AG04450 (cell line): ENCODE results near the gene CTBS. TPM values are rescaled to one million over a fixed set of nuclear protein-coding genes. Genes with fewer than 3 reads are reported as not detected.

Source experiments
- CTCF ChIA-PET: fragments of 300-600, 350-600 bp; formaldehyde crosslinking; extraction: SDS; loops from one replicate; lab custom pipeline; 2022; ENCODE audit warnings: antibody characterized with exemption, inconsistent platforms; lab: Charles Lee
- POLR2A ChIA-PET: fragments of 350-600 bp; formaldehyde crosslinking; extraction: SDS; loops from one replicate; lab custom pipeline; 2021; ENCODE audit warnings: antibody characterized with exemption, inconsistent platforms; lab: Yijun Ruan, JAX
- DNase-seq: peaks from one replicate; pipeline ENCODE4 v3.0.0-alpha.2; 2011; ENCODE audit warnings: low read depth, low spot score
- H3K27ac ChIP-seq: one replicate; pipeline ENCODE4 v1.5.1; 2012; ENCODE audit warnings: low read depth, low read length, control low read depth
- H3K27me3 ChIP-seq: one replicate; pipeline ENCODE4 v1.6.0; 2012; ENCODE audit warnings: low read length; ENCODE audit not compliant: control insufficient read depth, insufficient read depth
- H3K4me3 ChIP-seq: 2 replicates; pipeline ENCODE4 v1.5.1; 2011; ENCODE audit warnings: mild to moderate bottlenecking, low read depth, low read length, control low read depth
- H3K9me3 ChIP-seq: 2 replicates; pipeline ENCODE4 v1.5.1; 2012; ENCODE audit warnings: low read length; ENCODE audit not compliant: control insufficient read depth, insufficient read depth
- polyA plus RNA-seq: library from polyadenylated mRNA; depleted of rRNA; stranded (reverse); fragments of >200 nt; gene quantifications from 2 replicates; pipeline ENCODE4 v1.2.3, GENCODE V29; 2011
- TF ChIP-seq, protein P1 (sequence below): IDR thresholded peaks from 2 replicates; pipeline ENCODE4 v1.5.1; 2011; ENCODE audit warnings: low read depth, low read length, control low read depth, inconsistent platforms

The CTBS gene
- polyA plus RNA-seq, 1 experiment = 37.3 TPM

DNA sequence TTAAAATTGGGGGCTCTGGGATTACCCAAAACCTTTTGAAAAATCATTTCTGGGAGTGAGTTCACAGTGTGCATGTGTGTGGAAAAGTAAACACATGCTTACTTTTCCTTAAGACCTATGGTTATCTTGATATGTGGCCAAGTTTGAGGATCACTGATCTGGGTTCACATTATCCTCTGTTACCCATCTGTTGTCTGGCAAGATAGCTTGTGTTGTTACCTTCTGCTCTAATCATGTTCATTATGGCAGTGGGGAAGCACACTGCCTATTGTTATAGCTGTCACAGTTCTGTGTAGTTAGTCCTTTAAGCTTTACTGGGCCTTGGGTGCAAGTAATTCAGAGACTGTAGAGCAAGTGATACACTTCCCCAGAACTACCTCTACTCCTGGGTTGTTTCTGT lies 5.0 kb downstream of the CTBS start:
- Histone ChIP-seq H3K9me3 (no peaks in the 10 kb centered on the region), H3K27me3 (no peaks in the 10 kb centered on the region), H3K4me3 (no peak overlapping the region), H3K27ac (no peak overlapping the region)
- TF ChIP-seq, protein P1, sequence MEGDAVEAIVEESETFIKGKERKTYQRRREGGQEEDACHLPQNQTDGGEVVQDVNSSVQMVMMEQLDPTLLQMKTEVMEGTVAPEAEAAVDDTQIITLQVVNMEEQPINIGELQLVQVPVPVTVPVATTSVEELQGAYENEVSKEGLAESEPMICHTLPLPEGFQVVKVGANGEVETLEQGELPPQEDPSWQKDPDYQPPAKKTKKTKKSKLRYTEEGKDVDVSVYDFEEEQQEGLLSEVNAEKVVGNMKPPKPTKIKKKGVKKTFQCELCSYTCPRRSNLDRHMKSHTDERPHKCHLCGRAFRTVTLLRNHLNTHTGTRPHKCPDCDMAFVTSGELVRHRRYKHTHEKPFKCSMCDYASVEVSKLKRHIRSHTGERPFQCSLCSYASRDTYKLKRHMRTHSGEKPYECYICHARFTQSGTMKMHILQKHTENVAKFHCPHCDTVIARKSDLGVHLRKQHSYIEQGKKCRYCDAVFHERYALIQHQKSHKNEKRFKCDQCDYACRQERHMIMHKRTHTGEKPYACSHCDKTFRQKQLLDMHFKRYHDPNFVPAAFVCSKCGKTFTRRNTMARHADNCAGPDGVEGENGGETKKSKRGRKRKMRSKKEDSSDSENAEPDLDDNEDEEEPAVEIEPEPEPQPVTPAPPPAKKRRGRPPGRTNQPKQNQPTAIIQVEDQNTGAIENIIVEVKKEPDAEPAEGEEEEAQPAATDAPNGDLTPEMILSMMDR = no peak
- ChIA-PET CTCF (no interaction called here), POLR2A (no interaction called here)
- DNase-seq = no peak

DNA sequence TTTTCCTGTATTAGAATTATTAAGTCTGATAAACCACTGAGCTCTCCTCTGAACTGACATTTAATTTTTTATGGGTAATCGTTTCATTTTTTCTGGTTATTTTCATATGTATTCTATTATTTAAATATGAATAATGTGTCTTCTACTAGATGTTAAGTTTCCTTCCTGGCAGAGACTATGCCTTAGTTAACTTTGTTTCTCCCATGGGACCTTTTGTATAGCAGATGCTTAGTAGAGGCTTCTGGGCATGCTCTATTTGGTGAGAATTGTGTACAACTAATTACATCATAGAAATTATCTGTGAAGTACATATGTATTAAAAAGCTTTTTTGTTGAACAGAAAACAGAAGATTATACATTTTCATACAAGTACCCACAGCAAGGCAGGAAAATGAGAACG lies 23.4 kb downstream of the CTBS start:
- no peak for DNase-seq
- Histone ChIP-seq H3K27me3 (no peaks in the 10 kb centered on the region), H3K9me3 (no peaks in the 10 kb centered on the region), H3K4me3 (no peak overlapping the region), H3K27ac (no peak overlapping the region)
- ChIA-PET POLR2A (no interaction called here), CTCF (interaction anchor here (1.4 kb wide), 1 partner anchor 8 kb away, joined by 4 read pairs; no protein-coding TSS in a partner anchor)
- TF ChIP-seq, protein P1 = no peak

DNA sequence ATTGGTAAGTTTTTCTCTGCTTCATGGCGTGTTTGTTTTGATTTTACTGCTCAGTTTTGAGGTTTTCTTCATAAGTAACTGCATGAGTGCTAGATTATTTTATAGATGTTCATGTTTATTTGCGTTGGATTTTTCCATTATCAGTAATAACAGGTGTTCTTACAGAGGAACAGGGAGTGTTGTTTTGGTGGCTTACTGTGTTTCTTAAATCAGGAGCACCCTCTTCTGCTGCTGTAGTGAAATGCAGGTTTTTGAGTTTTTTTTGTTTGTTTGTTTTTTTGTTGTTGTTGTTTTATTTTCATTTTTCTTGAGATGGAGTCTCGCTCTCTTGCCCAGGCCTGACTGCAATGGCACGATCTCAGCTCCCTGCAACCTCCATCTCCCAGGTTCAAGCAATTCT lies 32.6 kb downstream of the CTBS start:
- no peak overlapping the region for H3K27ac ChIP-seq
- TF ChIP-seq, protein P1 = no peak
- no peaks in the 10 kb centered on the region for H3K9me3 ChIP-seq
- DNase-seq = no peak
- POLR2A ChIA-PET = no interaction called here
- CTCF ChIA-PET = interaction anchor here (0.6 to 1.8 kb wide), 2 partner anchors 9 to 59 kb away, joined by 3 to 4 read pairs; no protein-coding TSS in a partner anchor
- H3K27me3 ChIP-seq = no peaks in the 10 kb centered on the region
- H3K4me3 ChIP-seq = no peak overlapping the region

DNA sequence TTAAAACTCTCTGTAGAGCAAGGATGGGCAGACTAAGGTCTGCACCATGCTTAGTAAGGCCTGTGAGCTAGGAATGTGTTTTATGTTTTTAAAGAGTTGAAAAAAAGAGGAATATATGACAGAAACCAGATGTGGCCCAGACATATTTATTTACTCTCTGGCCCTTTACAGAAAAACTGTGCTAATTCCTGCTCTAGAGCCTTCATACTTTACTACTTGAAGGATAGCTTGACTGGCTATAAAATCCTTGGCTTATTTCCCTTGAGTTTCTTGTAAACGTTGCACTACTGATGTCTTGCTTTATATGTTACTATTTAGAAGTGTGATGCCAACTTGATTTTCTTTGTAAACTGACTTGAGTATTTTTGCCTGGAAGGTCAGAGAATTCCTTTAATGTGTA lies 33.5 kb downstream of the CTBS start:
- no peak for DNase-seq

DNA sequence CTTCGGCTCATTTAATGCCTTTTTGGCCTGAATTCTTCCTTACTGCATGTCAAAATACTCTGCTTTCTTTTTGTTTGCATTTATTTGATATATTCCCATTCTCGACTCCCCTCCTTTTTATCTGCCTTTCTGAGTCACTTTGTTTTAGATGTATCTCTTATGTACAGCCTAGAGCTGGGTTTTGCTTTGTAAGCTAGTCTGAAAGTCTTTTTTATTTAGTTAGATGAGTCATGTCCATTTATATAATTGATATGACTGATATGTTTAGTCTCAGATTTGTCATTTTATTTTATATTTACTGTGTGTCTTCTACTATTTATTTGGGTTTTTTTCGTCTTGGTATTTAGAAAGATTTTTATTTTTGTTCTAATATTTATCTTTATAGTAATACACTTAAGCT lies 34.3 kb downstream of the CTBS start:
- Histone ChIP-seq H3K9me3 (no peaks in the 10 kb centered on the region), H3K4me3 (no peak overlapping the region), H3K27me3 (no peaks in the 10 kb centered on the region), H3K27ac (no peak overlapping the region)
- DNase-seq = no peak
- ChIA-PET POLR2A (no interaction called here), CTCF (no interaction called here)
- TF ChIP-seq, protein P1 = no peak

More for the DNA sequence above, 33.5 kb downstream of the CTBS start:
- CTCF ChIA-PET = no interaction called here
- H3K9me3 ChIP-seq = no peaks in the 10 kb centered on the region
- no peak overlapping the region for H3K4me3 ChIP-seq
- TF ChIP-seq, protein P1 = no peak
- no peaks in the 10 kb centered on the region for H3K27me3 ChIP-seq
- no peak overlapping the region for H3K27ac ChIP-seq
- POLR2A ChIA-PET = no interaction called here
